Heart left ventricle (tissue), 13 donors: Measurements from ENCODE around the gene FBXO3.

Source experiments
- CTCF ChIP-seq, 12 donors: fragments of 200-600 bp; sonication (generic) in 4 of 12; IDR thresholded peaks; one replicate each; pipeline versions ENCODE4 v1.5.0 to v1.8.0; 2018 to 2022; ENCODE audit warnings: antibody characterized with exemption in 12 of 12, mild to moderate bottlenecking in 5 of 12
- POLR2A ChIP-seq, 2 donors: fragments of 450-650 bp; IDR thresholded peaks; one replicate each; pipeline ENCODE4 v1.6.1; 2017; ENCODE audit warnings: antibody characterized with exemption in 2 of 2, mild to moderate bottlenecking in 2 of 2, moderate library complexity in 2 of 2
- donor health status: ischemic (EF 13 %, LVEDD 7.1; RV severe dilation, severe dysfunction).
- donor health status: DM: no; HTN: yes; CAD: no.
- donor health status: DM: no; HTN: no; CAD: no.
- donor health status: ischemic (EF 25% LVEDD 6.9; RV normal size, moderate dysfunction).
- donor health status: ischemic (EF 25% LVEDD 5.7; RV mildly dilated, moderate dysfunction).
- donor health status: ischemic (EF 35%, LVEDD 5.7; RV mildly dilated, moderate dysfunction).
- donor health status: nonischemic (EF 11% LVEDD 7.7; RV severe dilation, severe dysfunction).
- donor health status: DM: yes; HTN: yes; CAD: no.
- donor health status: PGD.
- donor health status: ischemic (EF 29% LVEDD 5.4; RV normal size, mild dysfunction).
- donor health status: nonischemic (EF 23%, LVEDD 6.1; RV moderate dilation, normal function).

- no peak for TF ChIP-seq CTCF (IDR thresholded peaks at IDR 0.05)
- TF ChIP-seq POLR2A (IDR thresholded peaks at IDR 0.05): no peak
Observed at GRCh38 chr11:33696931-33697638, 77.2 kb downstream of the FBXO3 start.
